ENCODE results near the gene HAUS1. TPM values are rescaled to one million over a fixed set of nuclear protein-coding genes. Genes with fewer than 3 reads are reported as not detected.

The HAUS1 gene
- polyA plus RNA-seq, 3 donors, result 12.1 to 50.4 (median 34.6) TPM

- intact Hi-C loops (cut with micrococcal nuclease), result no loop called here
- peak overlapping the region in 1 of 7 donors; percentile 34 for H3K27ac Mint-ChIP-seq
- peaks cover 0 to 5% (median 0%) of the 10 kb centered on the region in 7 donors for H3K9me3 Mint-ChIP-seq
- Histone ChIP-seq H3K36me3 (replicated peaks in 1 of 2; ENCODE audit: control insufficient read depth in 1 of 2, insufficient read depth in 2 of 2, low read length in 2 of 2) (peaks cover 12 to 50% of the 10 kb centered on the region in 2 donors), H3K4me2 (replicated peaks; ENCODE audit: extremely low read depth, low read length, poor library complexity, severe bottlenecking) (no peak overlapping the region), H3K4me3 (replicated peaks in 1 of 3; ENCODE audit: low read depth in 2 of 3, low read length in 3 of 3) (no peak overlapping the region), H3K79me2 (ENCODE audit: insufficient read depth, low read length) (peaks cover 47% of the 10 kb centered on the region), H4K20me1 (ENCODE audit: insufficient read depth, low read length) (no peaks in the 10 kb centered on the region), H3K9ac (ENCODE audit: insufficient read depth, low read length, poor library complexity, severe bottlenecking) (no peak overlapping the region), H3K4me1 (ENCODE audit: control insufficient read depth in 1 of 2, insufficient read depth in 2 of 2, low read length in 2 of 2) (peaks cover 7% of the 10 kb centered on the region in 2 donors), H2AFZ (ENCODE audit: insufficient read depth, low read depth, low read length, poor library complexity, severe bottlenecking) (no peak overlapping the region), H3K27ac (ENCODE audit: low read depth in 1 of 2, low read length in 2 of 2) (no peak overlapping the region), H3K27me3 (ENCODE audit: control insufficient read depth in 2 of 2, insufficient read depth in 2 of 2, low read length in 2 of 2) (no peaks in the 10 kb centered on the region), H3K9me3 (replicated peaks in 1 of 2; ENCODE audit: control insufficient read depth in 1 of 2, insufficient read depth in 1 of 2, low read length in 2 of 2) (no peaks in the 10 kb centered on the region)
- H3K27me3 Mint-ChIP-seq (ENCODE audit: low read depth in 3 of 3), result peaks cover 0 to 3% (median 0%) of the 10 kb centered on the region in 3 donors
- TF ChIP-seq CTCF (IDR thresholded peaks at IDR 0.05), result no peak
- no peak overlapping the region for H3K4me3 Mint-ChIP-seq
- peaks cover 7% of the 10 kb centered on the region for H3K4me1 Mint-ChIP-seq
- DNase-seq, result no peak
- peaks cover 31 to 53% of the 10 kb centered on the region in 2 donors for H3K36me3 Mint-ChIP-seq
- 96% methylated on average over 2 of the region's 5 CpGs for WGBS (ENCODE audit: insufficient coverage)
Observed at GRCh38 chr18:46109386-46109785, 5.2 kb downstream of the HAUS1 start.

- H3K27ac Mint-ChIP-seq, result peak overlapping the region in 1 of 7 donors; percentile 15
- peaks cover 37 to 63% of the 10 kb centered on the region in 2 donors for H3K36me3 Mint-ChIP-seq
- peaks cover 0 to 3% (median 0%) of the 10 kb centered on the region in 3 donors for H3K27me3 Mint-ChIP-seq (ENCODE audit: low read depth in 3 of 3)
- Histone ChIP-seq H3K4me2 (replicated peaks; ENCODE audit: extremely low read depth, low read length, poor library complexity, severe bottlenecking) (no peak overlapping the region), H3K27me3 (ENCODE audit: control insufficient read depth in 2 of 2, insufficient read depth in 2 of 2, low read length in 2 of 2) (no peaks in the 10 kb centered on the region), H3K4me3 (replicated peaks in 1 of 3; ENCODE audit: low read depth in 2 of 3, low read length in 3 of 3) (no peak overlapping the region), H2AFZ (ENCODE audit: insufficient read depth, low read depth, low read length, poor library complexity, severe bottlenecking) (no peak overlapping the region), H4K20me1 (ENCODE audit: insufficient read depth, low read length) (no peaks in the 10 kb centered on the region), H3K9me3 (replicated peaks in 1 of 2; ENCODE audit: control insufficient read depth in 1 of 2, insufficient read depth in 1 of 2, low read length in 2 of 2) (no peaks in the 10 kb centered on the region), H3K36me3 (replicated peaks in 1 of 2; ENCODE audit: control insufficient read depth in 1 of 2, insufficient read depth in 2 of 2, low read length in 2 of 2) (peaks cover 19 to 61% of the 10 kb centered on the region in 2 donors), H3K9ac (ENCODE audit: insufficient read depth, low read length, poor library complexity, severe bottlenecking) (no peak overlapping the region), H3K27ac (ENCODE audit: low read depth in 1 of 2, low read length in 2 of 2) (no peak overlapping the region), H3K4me1 (ENCODE audit: control insufficient read depth in 1 of 2, insufficient read depth in 2 of 2, low read length in 2 of 2) (no peaks in the 10 kb centered on the region), H3K79me2 (ENCODE audit: insufficient read depth, low read length) (peaks cover 37% of the 10 kb centered on the region)
- peaks cover 0 to 5% (median 0%) of the 10 kb centered on the region in 7 donors for H3K9me3 Mint-ChIP-seq
- H3K4me3 Mint-ChIP-seq, result no peak overlapping the region
- no peak for TF ChIP-seq CTCF (IDR thresholded peaks at IDR 0.05)
- no peak for DNase-seq
- intact Hi-C loops (cut with micrococcal nuclease), result no loop called here
- no CpG with 5 or more reads among the region's 3 CpGs for WGBS (ENCODE audit: insufficient coverage)
- H3K4me1 Mint-ChIP-seq, result peaks cover 2% of the 10 kb centered on the region
Observed at GRCh38 chr18:46110406-46110805, 6.2 kb downstream of the HAUS1 start.

All from CD14-positive monocyte (primary cell).